GM18508 (cell line): Measurements from ENCODE around the gene SIX3.

Experiments used
- ATAC-seq: cut with Tn5 transposase; IDR thresholded peaks from one replicate; pipeline ENCODE4 v1.9.1; 2021; ENCODE audit warnings: moderate number of reproducible peaks; ENCODE audit not compliant: insufficient read depth, unreplicated experiment

SIX3 gene

GRCh38 chr2:44942304-44943030 is 965 bp downstream of the SIX3 start:
- ATAC-seq = no peak

- no peak for ATAC-seq
Observed at GRCh38 chr2:44943031-44943692, 1.7 kb downstream of the SIX3 start.

- ATAC-seq = no peak
Observed at GRCh38 chr2:44943693-44944101, 2.2 kb downstream of the SIX3 start.

GRCh38 chr2:44944102-44944951 is 2.8 kb downstream of the SIX3 start:
- ATAC-seq = no peak

- ATAC-seq = no peak
Observed at GRCh38 chr2:44944952-44945612, 3.6 kb downstream of the SIX3 start.

GRCh38 chr2:44945676-44946371 is 4.3 kb downstream of the SIX3 start:
- ATAC-seq = no peak

GRCh38 chr2:44946372-44947027 is 5.0 kb downstream of the SIX3 start:
- no peak for ATAC-seq

- no peak for ATAC-seq
Observed at GRCh38 chr2:44947028-44947375, 5.5 kb downstream of the SIX3 start.

GRCh38 chr2:44948565-44949328 is 7.2 kb downstream of the SIX3 start:
- ATAC-seq = no peak

- ATAC-seq = no peak
Observed at GRCh38 chr2:44949329-44950151, 8.0 kb downstream of the SIX3 start.

- ATAC-seq = no peak
Observed at GRCh38 chr2:44950646-44951045, 9.1 kb downstream of the SIX3 start.

GRCh38 chr2:44951124-44951523 is 9.6 kb downstream of the SIX3 start:
- ATAC-seq = no peak

GRCh38 chr2:44951714-44952113 is 10.2 kb downstream of the SIX3 start:
- ATAC-seq = no peak

- ATAC-seq = no peak
Observed at GRCh38 chr2:44952143-44952805, 10.8 kb downstream of the SIX3 start.

GRCh38 chr2:44952806-44953498 is 11.4 kb downstream of the SIX3 start:
- no peak for ATAC-seq

GRCh38 chr2:44953499-44953883 is 12.0 kb downstream of the SIX3 start:
- no peak for ATAC-seq

- ATAC-seq = no peak
Observed at GRCh38 chr2:44954447-44954888, 13.0 kb downstream of the SIX3 start.
